Upper lobe of right lung (tissue), 1 donor: Measurements from ENCODE around the gene MYO1E. TPM values are rescaled to one million over a fixed set of nuclear protein-coding genes. Genes with fewer than 3 reads are reported as not detected.

Experiments used
- ATAC-seq: fragments of 200-7000 bp; cut with Tn5 transposase; one replicate; pipeline ENCODE4 v1.9.1; 2020; ENCODE audit warnings: mild to moderate bottlenecking, moderate library complexity
- DNase-seq: peaks from one replicate; pipeline ENCODE4 v3.0.0-alpha.2; 2020
- H3K27ac ChIP-seq: fragments of 200-600 bp; one replicate; pipeline ENCODE4 v1.8.0; 2022
- H3K27me3 ChIP-seq: fragments of 200-600 bp; one replicate; pipeline ENCODE4 v1.8.0; 2022; ENCODE audit warnings: mild to moderate bottlenecking
- H3K36me3 ChIP-seq: fragments of 200-600 bp; one replicate; pipeline ENCODE4 v1.8.0; 2022
- H3K4me1 ChIP-seq: fragments of 200-600 bp; one replicate; pipeline ENCODE4 v1.8.0; 2022
- H3K4me3 ChIP-seq: fragments of 200-600 bp; one replicate; pipeline ENCODE4 v1.8.0; 2022; ENCODE audit warnings: mild to moderate bottlenecking
- H3K9me3 ChIP-seq: fragments of 200-600 bp; one replicate; pipeline ENCODE4 v1.8.0; 2022
- intact Hi-C: fragments of 100-400 bp; cut with DNase I; formaldehyde crosslinking; loops from one replicate; pipeline ENCODE4 v1.11.0; 2022
- total RNA-seq: library from RNA; stranded (reverse); fragmentation: NEBNext Ultra II Directional; extraction: Animal tissue kit (Norgen Biotek cat#: 25700); gene quantifications from one replicate; pipeline ENCODE4 v1.2.1, GENCODE V29; 2021
- TF ChIP-seq, protein P1 (sequence below): fragments of 200-600 bp; IDR thresholded peaks from one replicate; pipeline ENCODE4 v1.8.0; 2022; ENCODE audit warnings: antibody characterized with exemption
- donor health status: DM: no; HTN: yes; CAD: no; lungs with severe emphysema.

Gene MYO1E
- total RNA-seq, 1 donor from 2014 or later = 98.4 TPM

DNA sequence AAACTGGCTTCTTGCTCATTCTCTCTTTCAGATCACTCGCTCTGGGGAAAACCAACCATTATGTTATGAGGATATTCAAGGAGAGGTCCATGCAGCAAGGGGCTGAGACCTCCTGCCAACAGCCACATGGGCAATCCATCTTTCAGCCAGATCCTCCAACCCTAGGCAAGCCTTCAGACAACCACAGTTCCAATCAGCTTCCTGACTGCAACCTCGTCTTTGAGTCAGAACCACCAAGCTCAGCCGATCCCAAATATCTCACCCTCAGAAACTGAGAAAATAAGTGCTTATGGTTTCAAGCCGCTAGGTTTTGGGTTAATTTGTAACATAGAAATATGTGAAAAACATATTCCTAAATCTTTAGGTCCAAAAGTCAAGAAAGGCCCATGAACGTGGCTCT is 155.8 kb downstream of the MYO1E start:
- Histone ChIP-seq H3K27me3 (no peaks in the 10 kb centered on the region), H3K4me3 (no peak overlapping the region), H3K9me3 (no peaks in the 10 kb centered on the region), H3K36me3 (peaks cover 22% of the 10 kb centered on the region), H3K4me1 (no peaks in the 10 kb centered on the region), H3K27ac (no peak overlapping the region)
- intact Hi-C loops = no loop called here
- TF ChIP-seq, protein P1, sequence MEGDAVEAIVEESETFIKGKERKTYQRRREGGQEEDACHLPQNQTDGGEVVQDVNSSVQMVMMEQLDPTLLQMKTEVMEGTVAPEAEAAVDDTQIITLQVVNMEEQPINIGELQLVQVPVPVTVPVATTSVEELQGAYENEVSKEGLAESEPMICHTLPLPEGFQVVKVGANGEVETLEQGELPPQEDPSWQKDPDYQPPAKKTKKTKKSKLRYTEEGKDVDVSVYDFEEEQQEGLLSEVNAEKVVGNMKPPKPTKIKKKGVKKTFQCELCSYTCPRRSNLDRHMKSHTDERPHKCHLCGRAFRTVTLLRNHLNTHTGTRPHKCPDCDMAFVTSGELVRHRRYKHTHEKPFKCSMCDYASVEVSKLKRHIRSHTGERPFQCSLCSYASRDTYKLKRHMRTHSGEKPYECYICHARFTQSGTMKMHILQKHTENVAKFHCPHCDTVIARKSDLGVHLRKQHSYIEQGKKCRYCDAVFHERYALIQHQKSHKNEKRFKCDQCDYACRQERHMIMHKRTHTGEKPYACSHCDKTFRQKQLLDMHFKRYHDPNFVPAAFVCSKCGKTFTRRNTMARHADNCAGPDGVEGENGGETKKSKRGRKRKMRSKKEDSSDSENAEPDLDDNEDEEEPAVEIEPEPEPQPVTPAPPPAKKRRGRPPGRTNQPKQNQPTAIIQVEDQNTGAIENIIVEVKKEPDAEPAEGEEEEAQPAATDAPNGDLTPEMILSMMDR = no peak
- DNase-seq (no peak), ATAC-seq (no peak)

DNA sequence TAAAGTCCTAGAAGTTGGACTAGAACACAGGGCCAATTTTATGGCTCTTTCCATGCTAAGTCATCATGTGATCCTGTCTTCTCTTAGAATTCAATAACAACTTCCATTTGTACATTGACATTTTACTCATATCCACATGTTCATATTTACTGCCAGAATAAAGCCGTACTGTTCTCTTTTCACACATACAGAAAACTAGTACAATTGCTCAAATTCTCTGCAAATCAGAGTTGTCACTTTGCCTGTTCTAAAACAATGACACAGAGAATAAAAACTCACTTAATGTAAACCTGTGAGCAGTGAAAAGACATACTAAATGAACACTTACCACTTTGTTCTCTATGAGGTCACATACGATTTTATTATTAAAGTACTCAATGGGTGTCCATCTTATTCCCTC is 162.5 kb downstream of the MYO1E start:
- Histone ChIP-seq H3K27me3 (no peaks in the 10 kb centered on the region), H3K4me3 (no peak overlapping the region), H3K36me3 (peaks cover 58% of the 10 kb centered on the region), H3K9me3 (no peaks in the 10 kb centered on the region), H3K27ac (no peak overlapping the region), H3K4me1 (no peaks in the 10 kb centered on the region)
- intact Hi-C loops = no loop called here
- ATAC-seq = no peak
- DNase-seq = no peak
- TF ChIP-seq, protein P1 = no peak

DNA sequence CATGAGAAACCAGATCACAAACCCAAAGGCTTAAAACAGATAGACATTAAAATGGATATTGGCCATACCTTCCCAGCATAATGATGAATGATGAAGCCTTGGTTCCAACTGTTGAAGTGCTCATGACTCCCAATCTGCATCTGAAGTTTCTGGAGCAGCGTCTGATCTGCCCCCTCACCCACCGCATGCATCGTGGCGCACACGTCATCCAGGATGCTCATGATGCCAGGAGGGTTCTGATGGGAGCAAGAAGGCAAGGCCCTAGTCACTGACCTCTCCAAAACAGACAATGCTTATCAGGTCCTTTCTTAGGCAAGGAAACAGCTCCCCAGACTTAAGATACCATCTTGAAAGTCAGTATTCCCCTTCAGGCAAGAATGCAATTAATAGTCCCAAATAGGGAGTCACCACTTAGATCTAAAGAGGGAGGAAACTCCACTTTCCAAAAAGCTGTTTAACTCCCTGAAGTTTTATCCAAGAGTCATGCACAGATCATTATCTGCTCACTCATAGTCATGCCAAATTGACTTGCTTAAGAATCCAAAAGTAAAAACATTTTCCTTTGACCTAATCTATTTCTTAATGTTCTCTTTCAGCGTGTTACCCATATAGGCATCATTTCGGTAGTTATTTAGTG is 163.9 kb downstream of the MYO1E start:
- no peaks in the 10 kb centered on the region for H3K27me3 ChIP-seq

DNA sequence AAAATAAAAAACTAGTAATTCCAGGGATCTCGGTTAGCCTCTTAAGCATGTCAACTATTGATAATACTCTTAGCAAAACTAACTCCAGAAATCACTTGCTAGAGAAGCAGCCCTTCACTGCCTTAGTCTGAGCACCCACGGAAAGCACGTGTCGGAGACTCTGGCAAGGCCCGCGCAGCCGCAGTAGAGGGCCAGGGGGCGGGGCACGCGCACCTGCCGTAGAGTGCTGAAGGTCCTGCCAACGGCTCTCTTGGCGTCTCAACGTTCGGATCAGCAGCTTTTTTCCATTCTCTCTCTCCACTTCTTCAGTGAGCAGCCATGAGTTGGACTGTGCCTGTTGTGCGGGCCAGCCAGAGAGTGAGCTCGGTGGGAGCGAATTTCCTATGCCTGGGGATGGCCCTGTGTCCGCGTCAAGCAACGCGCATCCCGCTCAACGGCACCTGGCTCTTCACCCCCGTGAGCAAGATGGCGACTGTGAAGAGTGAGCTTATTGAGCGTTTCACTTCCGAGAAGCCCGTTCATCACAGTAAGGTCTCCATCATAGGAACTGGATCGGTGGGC is 166.0 kb downstream of the MYO1E start, which contains the start of gene LDHAL6B:
Gene LDHAL6B, plus strand, starts transcription at position 221 of the 561 bp plus-strand sequence. Its CDS starts 98 bp downstream, at position 319.
- Histone ChIP-seq H3K4me3 (no peak within 1 kb of the TSS), H3K27me3 (no peaks in the 10 kb centered on the region), H3K9me3 (no peaks in the 10 kb centered on the region), H3K36me3 (peaks cover 67% of the 10 kb centered on the region), H3K27ac (no peak within 1 kb of the TSS), H3K4me1 (no peaks in the 10 kb centered on the region)
- DNase-seq (no peak), ATAC-seq (no peak)
- intact Hi-C loops = no loop called here
- TF ChIP-seq, protein P1 = no peak

More for the DNA sequence above, 163.9 kb downstream of the MYO1E start:
- H3K9me3 ChIP-seq = no peaks in the 10 kb centered on the region
- ATAC-seq (no peak), DNase-seq (no peak)
- H3K4me1 ChIP-seq = no peaks in the 10 kb centered on the region
- H3K4me3 ChIP-seq = no peak overlapping the region
- intact Hi-C loops = no loop called here
- H3K36me3 ChIP-seq = peaks cover 58% of the 10 kb centered on the region
- TF ChIP-seq, protein P1 = no peak
- H3K27ac ChIP-seq = no peak overlapping the region

DNA sequence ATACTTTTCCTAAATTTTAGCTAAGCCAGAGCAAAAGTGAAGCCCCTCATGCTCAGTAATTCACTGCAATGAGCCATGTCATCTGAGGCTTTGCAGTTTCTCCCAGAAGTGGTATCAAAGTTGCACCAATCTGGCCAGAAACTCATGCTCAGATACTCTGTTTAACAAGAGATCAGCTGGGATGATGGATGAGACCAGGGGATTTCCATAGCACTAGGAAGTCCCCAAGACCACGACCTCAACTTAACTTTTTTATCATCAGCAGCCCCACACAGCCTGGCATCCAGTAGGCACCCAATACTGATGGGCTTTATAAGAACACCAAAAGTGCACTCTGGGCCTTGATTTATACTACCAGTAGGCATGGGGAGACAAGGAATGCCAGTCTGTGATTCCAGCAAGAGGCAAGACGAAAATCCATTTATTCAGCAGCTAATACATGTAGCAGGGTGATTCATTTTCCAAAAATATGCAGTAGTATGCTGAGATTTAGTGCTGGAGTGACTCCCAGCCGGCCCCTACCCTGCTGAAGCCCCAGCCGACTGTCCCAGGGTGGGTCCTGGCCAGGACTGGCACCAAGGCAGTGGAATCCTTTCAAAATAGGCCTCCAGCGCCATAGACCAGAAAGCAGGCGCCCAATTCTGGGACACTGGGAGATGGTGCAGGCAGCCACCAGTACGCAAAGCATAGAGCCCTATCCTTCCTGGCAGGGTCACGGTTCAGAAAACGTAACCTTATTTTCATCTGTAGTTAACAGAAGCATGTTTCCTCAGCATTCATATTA is 166.6 kb downstream of the MYO1E start:
- Histone ChIP-seq H3K27ac (no peak overlapping the region), H3K9me3 (no peaks in the 10 kb centered on the region), H3K27me3 (no peaks in the 10 kb centered on the region), H3K4me1 (no peaks in the 10 kb centered on the region), H3K36me3 (peaks cover 69% of the 10 kb centered on the region), H3K4me3 (no peak overlapping the region)
- intact Hi-C loops = no loop called here
- ATAC-seq = no peak
- TF ChIP-seq, protein P1 = no peak
- no peak for DNase-seq
